Measurements from ENCODE around the gene CACNA1I. TPM values are rescaled to one million over a fixed set of nuclear protein-coding genes. Genes with fewer than 3 reads are reported as not detected.

Gene CACNA1I
- total and polyA plus RNA-seq, 2 donors from 2014 or later: 0.63 TPM; not detected in 1

DNA sequence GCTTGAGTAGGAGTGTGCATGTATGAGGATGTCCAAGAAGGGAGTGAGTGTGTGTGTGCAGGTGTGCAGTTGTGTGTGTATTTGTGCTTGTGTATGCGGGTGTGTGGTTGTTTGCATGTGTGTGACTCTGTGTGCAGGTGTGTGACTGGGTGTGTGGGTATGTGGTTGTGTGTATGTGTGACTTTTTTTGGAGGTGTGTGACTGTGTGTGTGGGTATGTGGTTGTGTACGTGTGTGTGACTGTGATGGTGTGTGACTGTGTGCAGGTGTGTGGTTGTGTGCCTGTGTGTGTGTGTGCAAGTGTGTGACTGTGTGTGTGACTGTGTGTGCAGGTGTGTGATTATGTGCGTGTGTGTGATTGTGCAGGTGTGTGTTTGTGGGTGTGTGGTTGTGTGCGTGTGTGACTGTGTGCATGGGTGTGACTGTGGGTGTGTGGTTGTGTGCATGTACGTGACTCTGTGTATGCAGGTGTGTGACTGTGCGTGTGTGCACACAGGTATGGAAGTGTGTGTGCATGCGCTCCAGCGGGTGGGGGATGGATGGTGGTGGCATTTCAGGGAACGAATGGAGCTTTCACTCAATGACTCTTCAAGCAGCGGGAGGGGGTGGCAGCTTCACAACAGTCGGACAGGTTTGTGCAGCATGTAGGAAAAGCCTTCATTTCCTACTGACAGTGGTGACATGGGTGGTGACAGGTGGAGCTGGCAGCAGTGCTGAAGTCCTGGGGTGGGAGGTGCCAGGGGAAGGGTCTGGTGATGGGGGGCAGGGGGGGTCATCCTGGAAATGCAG is 47.6 kb downstream of the CACNA1I start:
- Histone ChIP-seq H3K9ac (ENCODE audit: low read length in 3 of 3) (no peak overlapping the region), H3K27ac (ENCODE audit: low read depth in 2 of 2, low read length in 2 of 2) (no peak overlapping the region), H3K4me1 (ENCODE audit: control insufficient read depth in 2 of 3, insufficient read depth in 2 of 3, low read depth in 1 of 3, low read length in 3 of 3) (no peaks in the 10 kb centered on the region), H3K9me3 (ENCODE audit: control insufficient read depth in 2 of 3, insufficient read depth in 1 of 3, low read length in 3 of 3) (no peaks in the 10 kb centered on the region), H3K4me3 (ENCODE audit: low read length in 3 of 3) (no peak overlapping the region), H3K36me3 (ENCODE audit: control insufficient read depth in 2 of 3, insufficient read depth in 3 of 3, low read length in 3 of 3) (no peaks in the 10 kb centered on the region), H3K27me3 (ENCODE audit: control insufficient read depth, insufficient read depth, low read length) (peaks cover 2% of the 10 kb centered on the region)
- TF ChIP-seq, protein P1, sequence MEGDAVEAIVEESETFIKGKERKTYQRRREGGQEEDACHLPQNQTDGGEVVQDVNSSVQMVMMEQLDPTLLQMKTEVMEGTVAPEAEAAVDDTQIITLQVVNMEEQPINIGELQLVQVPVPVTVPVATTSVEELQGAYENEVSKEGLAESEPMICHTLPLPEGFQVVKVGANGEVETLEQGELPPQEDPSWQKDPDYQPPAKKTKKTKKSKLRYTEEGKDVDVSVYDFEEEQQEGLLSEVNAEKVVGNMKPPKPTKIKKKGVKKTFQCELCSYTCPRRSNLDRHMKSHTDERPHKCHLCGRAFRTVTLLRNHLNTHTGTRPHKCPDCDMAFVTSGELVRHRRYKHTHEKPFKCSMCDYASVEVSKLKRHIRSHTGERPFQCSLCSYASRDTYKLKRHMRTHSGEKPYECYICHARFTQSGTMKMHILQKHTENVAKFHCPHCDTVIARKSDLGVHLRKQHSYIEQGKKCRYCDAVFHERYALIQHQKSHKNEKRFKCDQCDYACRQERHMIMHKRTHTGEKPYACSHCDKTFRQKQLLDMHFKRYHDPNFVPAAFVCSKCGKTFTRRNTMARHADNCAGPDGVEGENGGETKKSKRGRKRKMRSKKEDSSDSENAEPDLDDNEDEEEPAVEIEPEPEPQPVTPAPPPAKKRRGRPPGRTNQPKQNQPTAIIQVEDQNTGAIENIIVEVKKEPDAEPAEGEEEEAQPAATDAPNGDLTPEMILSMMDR (IDR thresholded peaks at IDR 0.05; ENCODE audit: borderline replicate concordance, extremely low read depth, insufficient read depth): no peak
- DNase-seq (peak in 3 of 5 donors; percentile 38 to 47 (median 41)), FAIRE-seq (no peak)
- intact Hi-C loops (cut with DNase I): no loop called here

DNA sequence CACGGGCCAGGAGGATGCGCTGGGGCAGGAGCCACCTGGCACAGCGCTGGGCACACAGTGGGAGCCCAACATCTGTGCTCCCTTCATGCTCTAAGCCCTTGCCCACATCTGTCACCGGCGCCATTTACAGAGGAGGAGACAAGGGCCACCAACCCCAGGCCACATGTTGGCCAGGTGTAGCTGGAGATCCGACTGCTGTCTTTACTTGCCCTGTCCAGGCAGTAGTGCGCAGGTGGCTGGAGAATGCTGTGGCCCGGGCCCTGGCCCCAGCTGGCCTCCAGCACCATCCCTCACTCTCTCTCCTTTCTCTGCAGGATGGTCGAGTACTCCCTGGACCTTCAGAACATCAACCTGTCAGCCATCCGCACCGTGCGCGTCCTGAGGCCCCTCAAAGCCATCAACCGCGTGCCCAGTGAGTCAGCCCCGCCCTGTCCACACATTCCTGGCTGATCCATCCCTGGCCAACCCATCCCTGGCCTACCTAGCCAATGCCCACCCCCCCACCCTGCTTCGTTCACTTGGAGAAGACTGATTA is 48.5 kb downstream of the CACNA1I start:
- Histone ChIP-seq H3K9ac (ENCODE audit: low read length in 3 of 3) (no peak overlapping the region), H3K36me3 (ENCODE audit: control insufficient read depth in 2 of 3, insufficient read depth in 3 of 3, low read length in 3 of 3) (no peaks in the 10 kb centered on the region), H3K9me3 (ENCODE audit: control insufficient read depth in 2 of 3, insufficient read depth in 1 of 3, low read length in 3 of 3) (no peaks in the 10 kb centered on the region), H3K4me1 (ENCODE audit: control insufficient read depth in 2 of 3, insufficient read depth in 2 of 3, low read depth in 1 of 3, low read length in 3 of 3) (no peaks in the 10 kb centered on the region), H3K27me3 (ENCODE audit: control insufficient read depth, insufficient read depth, low read length) (peaks cover 2% of the 10 kb centered on the region), H3K4me3 (ENCODE audit: low read length in 3 of 3) (no peak overlapping the region), H3K27ac (ENCODE audit: low read depth in 2 of 2, low read length in 2 of 2) (no peak overlapping the region)
- no peak for FAIRE-seq
- intact Hi-C loops (cut with DNase I): no loop called here
- peak in 1 of 5 donors; percentile 41 for DNase-seq
- TF ChIP-seq, protein P1 (IDR thresholded peaks at IDR 0.05; ENCODE audit: borderline replicate concordance, extremely low read depth, insufficient read depth): no peak

DNA sequence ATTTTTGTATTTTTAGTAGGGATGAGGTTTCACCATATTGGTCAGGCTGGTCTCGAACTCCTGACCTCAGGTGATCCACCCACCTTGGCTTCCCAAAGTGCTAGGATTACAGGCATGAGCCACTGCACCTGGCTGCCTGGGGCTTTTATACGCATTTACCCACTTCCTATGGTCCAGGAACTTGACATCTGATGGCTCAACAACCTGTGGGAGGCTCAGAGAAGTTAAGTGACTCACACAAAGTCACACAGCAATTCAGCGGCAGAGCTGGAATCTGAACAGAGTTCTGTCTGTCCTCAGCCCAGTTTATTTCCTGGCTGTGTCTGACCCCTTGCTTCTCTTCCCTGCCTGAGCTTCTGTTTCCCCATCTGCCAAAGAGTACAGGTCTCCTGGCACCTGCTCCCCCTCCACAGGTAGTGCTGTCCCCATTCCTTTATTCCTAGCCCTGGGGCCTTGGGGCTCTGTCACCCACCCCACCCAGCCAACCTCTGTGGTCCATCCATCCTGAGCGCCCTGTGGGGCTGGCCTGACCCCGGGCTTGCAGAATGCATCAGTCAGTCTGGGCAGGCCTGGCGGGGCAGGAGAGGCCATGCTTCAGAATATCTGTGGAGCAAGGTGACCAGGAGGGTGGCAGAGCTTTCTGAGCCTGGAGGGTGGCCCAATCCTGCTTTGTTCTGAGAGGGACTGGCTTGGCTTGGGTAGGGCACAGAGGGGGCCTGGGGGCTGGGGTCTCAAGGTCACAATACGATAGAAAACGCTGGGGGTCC is 50.6 kb downstream of the CACNA1I start:
- H3K4me1 ChIP-seq (ENCODE audit: control insufficient read depth in 2 of 3, insufficient read depth in 2 of 3, low read depth in 1 of 3, low read length in 3 of 3): no peaks in the 10 kb centered on the region
- DNase-seq (peak in 1 of 5 donors; percentile 48), FAIRE-seq (no peak)
- H3K36me3 ChIP-seq (ENCODE audit: control insufficient read depth in 2 of 3, insufficient read depth in 3 of 3, low read length in 3 of 3): no peaks in the 10 kb centered on the region
- H3K27me3 ChIP-seq (ENCODE audit: control insufficient read depth, insufficient read depth, low read length): peaks cover 2% of the 10 kb centered on the region
- intact Hi-C loops (cut with DNase I): no loop called here
- TF ChIP-seq, protein P1 (IDR thresholded peaks at IDR 0.05; ENCODE audit: borderline replicate concordance, extremely low read depth, insufficient read depth): no peak
- H3K9ac ChIP-seq (ENCODE audit: low read length in 3 of 3): no peak overlapping the region
- no peaks in the 10 kb centered on the region for H3K9me3 ChIP-seq (ENCODE audit: control insufficient read depth in 2 of 3, insufficient read depth in 1 of 3, low read length in 3 of 3)
- no peak overlapping the region for H3K4me3 ChIP-seq (ENCODE audit: low read length in 3 of 3)
- H3K27ac ChIP-seq (ENCODE audit: low read depth in 2 of 2, low read length in 2 of 2): no peak overlapping the region
